ENCODE results near the gene TBL1XR1. TPM values are rescaled to one million over a fixed set of nuclear protein-coding genes. Genes with fewer than 3 reads are reported as not detected.
"Not testable (repeated sequence)": the region's sequence is repeated elsewhere in the genome, so short reads cannot be mapped to it uniquely, and the experiment has no call there.

Gene TBL1XR1
- total and polyA plus RNA-seq, 5 donors: 31.4 to 145 (median 140) TPM

GRCh38 chr3:177182352-177182751, 14.9 kb downstream of the TBL1XR1 start:
- Histone ChIP-seq H3K27me3 (ENCODE audit: control insufficient read depth, insufficient read depth) (no peaks in the 10 kb centered on the region), H3K27ac (ENCODE audit: low read length) (no peak overlapping the region), H3K9me3 (ENCODE audit: control insufficient read depth, low read length) (no peaks in the 10 kb centered on the region), H3K4me1 (ENCODE audit: control insufficient read depth, insufficient read depth, low read length) (peaks cover 15% of the 10 kb centered on the region), H3K4me3 (ENCODE audit: low read length) (no peak overlapping the region)
- intact Hi-C loops (cut with DNase I): no loop called here
- ATAC-seq (no peak), DNase-seq (no peak)
- WGBS: 85% methylated on average over 1 of the region's 1 CpG

DNA sequence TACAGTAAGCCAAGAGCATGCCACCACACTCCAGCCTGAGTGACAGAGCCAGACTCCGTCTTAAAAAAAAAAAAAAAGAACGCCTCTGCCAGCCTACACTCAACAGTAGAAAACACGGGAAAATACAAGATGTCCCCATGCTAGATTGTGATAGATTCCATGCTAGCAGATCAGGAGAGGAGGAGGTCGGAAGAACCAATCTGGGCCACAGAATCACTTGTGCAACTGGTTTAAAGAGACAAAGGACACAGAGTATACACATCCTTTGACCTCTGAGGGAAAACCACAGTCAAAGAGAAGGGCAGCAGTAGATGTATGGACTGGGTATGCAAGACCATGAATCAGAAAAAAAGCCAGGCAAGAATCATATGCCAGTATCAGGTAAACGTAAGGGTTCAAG, 15.9 kb downstream of the TBL1XR1 start:
- H3K27ac ChIP-seq (ENCODE audit: low read length): no peak overlapping the region
- 69% methylated on average over 5 of the region's 5 CpGs for WGBS
- peak in 1 of 2 donors; percentile 37 for ATAC-seq
- intact Hi-C loops (cut with DNase I): no loop called here
- H3K4me1 ChIP-seq (ENCODE audit: control insufficient read depth, insufficient read depth, low read length): peaks cover 15% of the 10 kb centered on the region
- H3K9me3 ChIP-seq (ENCODE audit: control insufficient read depth, low read length): no peaks in the 10 kb centered on the region
- DNase-seq: no peak
- no peak overlapping the region for H3K4me3 ChIP-seq (ENCODE audit: low read length)
- H3K27me3 ChIP-seq (ENCODE audit: control insufficient read depth, insufficient read depth): no peaks in the 10 kb centered on the region

DNA sequence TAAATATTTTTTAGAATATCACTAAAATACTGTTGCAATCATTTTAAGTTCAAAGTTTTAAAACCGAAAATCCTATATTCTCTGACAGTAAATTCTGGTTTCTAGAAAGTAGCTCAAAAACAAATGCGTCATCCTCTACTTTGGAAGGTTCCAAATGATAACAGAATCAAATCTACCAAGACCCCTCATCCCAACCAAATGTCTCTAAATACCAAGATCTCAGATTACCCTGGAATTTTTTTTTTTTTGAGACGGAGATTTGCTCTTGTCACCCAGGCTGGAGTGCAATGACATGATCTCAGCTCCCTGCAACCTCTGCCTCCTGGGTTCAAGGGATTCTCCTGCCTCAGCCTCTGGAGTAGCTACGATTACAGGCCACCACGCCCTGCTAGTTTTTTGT, 16.8 kb downstream of the TBL1XR1 start:
- Histone ChIP-seq H3K27ac (ENCODE audit: low read length) (no peak overlapping the region), H3K9me3 (ENCODE audit: control insufficient read depth, low read length) (no peaks in the 10 kb centered on the region), H3K27me3 (ENCODE audit: control insufficient read depth, insufficient read depth) (no peaks in the 10 kb centered on the region), H3K4me3 (ENCODE audit: low read length) (no peak overlapping the region), H3K4me1 (ENCODE audit: control insufficient read depth, insufficient read depth, low read length) (peaks cover 14% of the 10 kb centered on the region)
- ATAC-seq (no peak), DNase-seq (no peak)
- intact Hi-C loops (cut with DNase I): no loop called here
- 87% methylated on average over 5 of the region's 5 CpGs for WGBS

GRCh38 chr3:177179281-177180067, 17.8 kb downstream of the TBL1XR1 start:
- Histone ChIP-seq H3K4me1 (ENCODE audit: control insufficient read depth, insufficient read depth, low read length) (peaks cover 12% of the 10 kb centered on the region), H3K9me3 (ENCODE audit: control insufficient read depth, low read length) (no peaks in the 10 kb centered on the region), H3K27ac (ENCODE audit: low read length) (no peak overlapping the region), H3K27me3 (ENCODE audit: control insufficient read depth, insufficient read depth) (no peaks in the 10 kb centered on the region), H3K4me3 (ENCODE audit: low read length) (no peak overlapping the region)
- intact Hi-C loops (cut with DNase I): no loop called here
- ATAC-seq: no peak
- DNase-seq: no peak
- 76% methylated on average over 10 of the region's 10 CpGs for WGBS

GRCh38 chr3:177177749-177178221, 19.5 kb downstream of the TBL1XR1 start:
- Histone ChIP-seq H3K27me3 (ENCODE audit: control insufficient read depth, insufficient read depth) (no peaks in the 10 kb centered on the region), H3K4me1 (ENCODE audit: control insufficient read depth, insufficient read depth, low read length) (peaks cover 9% of the 10 kb centered on the region), H3K4me3 (ENCODE audit: low read length) (no peak overlapping the region), H3K9me3 (ENCODE audit: control insufficient read depth, low read length) (no peaks in the 10 kb centered on the region), H3K27ac (ENCODE audit: low read length) (no peak overlapping the region)
- WGBS: 47% methylated on average over 8 of the region's 8 CpGs
- ATAC-seq (peak in 1 of 2 donors; percentile 26), DNase-seq (no peak)
- intact Hi-C loops (cut with DNase I): no loop called here

DNA sequence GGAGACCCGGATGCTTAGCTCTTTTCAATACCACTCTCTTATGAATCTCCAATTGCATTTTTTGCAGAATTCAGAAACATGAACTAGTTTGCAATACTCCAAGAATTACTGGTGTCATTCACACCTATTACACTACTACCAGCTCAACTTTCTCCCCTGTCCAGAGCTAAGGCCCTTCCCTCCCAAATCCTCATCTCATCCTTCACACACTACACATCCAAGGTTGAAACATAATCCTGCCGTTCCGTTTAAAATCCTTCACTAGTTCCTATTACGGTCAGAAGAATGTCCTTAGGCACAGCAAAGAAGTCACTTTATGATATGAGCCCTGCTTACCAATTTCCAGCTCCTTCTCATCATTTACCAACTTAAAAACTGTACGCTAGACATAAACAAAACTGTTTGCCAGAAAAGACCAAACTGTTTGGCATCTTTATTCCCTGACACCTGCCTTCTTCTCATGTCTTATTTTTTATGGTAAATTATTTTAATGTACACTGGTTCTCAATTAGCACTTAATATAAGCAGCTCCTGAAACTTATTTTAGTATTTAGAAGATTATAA, 22.6 kb downstream of the TBL1XR1 start:
- intact Hi-C loops (cut with DNase I): no loop called here
- no peak overlapping the region for H3K4me3 ChIP-seq (ENCODE audit: low read length)
- H3K4me1 ChIP-seq (ENCODE audit: control insufficient read depth, insufficient read depth, low read length): peaks cover 10% of the 10 kb centered on the region
- ATAC-seq: no peak
- H3K27ac ChIP-seq (ENCODE audit: low read length): no peak overlapping the region
- DNase-seq: no peak
- H3K9me3 ChIP-seq (ENCODE audit: control insufficient read depth, low read length): no peaks in the 10 kb centered on the region
- WGBS: 41% methylated on average over 5 of the region's 5 CpGs
- H3K27me3 ChIP-seq (ENCODE audit: control insufficient read depth, insufficient read depth): no peaks in the 10 kb centered on the region

DNA sequence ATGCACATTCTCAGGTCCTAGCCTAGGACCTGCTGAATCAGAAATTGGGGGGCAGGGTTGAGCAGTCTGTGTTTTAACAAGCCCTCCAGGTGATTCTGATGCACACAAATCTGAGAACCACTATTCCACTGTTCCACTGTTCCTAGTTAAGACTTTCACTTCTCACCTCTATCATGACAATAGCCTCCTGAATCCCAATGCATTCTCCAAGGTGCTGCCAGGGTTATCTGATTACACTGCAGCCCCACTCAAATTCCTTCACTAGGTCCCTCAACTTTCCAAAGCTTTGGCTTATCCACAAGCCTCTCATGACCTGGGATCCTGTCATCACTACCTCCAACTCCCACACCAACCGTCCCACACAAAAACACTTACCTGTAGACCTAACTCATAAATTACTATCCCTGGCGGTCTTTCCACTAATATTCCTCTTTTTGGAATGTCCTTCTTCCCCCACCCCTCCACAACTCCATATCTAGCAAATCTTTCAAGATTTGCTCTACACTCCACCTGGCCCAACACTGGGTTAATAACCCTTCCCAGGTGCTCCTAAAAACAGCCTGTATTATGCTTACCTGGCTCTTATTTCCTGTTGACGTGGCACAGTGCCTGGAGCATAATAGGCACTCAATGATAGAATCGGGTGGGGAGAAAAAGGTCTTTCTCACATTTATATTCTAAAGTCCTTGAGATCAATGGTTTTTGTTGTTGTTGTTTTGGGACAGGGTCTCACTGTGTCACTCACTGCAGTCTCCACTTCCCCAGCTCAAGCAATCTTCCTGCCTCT, 27.2 kb downstream of the TBL1XR1 start:
- no peak for DNase-seq
- Histone ChIP-seq H3K4me1 (ENCODE audit: control insufficient read depth, insufficient read depth, low read length) (peaks cover 16% of the 10 kb centered on the region), H3K9me3 (ENCODE audit: control insufficient read depth, low read length) (no peaks in the 10 kb centered on the region), H3K27ac (ENCODE audit: low read length) (no peak overlapping the region), H3K27me3 (ENCODE audit: control insufficient read depth, insufficient read depth) (no peaks in the 10 kb centered on the region), H3K4me3 (ENCODE audit: low read length) (no peak overlapping the region)
- intact Hi-C loops (cut with DNase I): no loop called here
- ATAC-seq: no peak
- WGBS: 90% methylated on average over 4 of the region's 4 CpGs

DNA sequence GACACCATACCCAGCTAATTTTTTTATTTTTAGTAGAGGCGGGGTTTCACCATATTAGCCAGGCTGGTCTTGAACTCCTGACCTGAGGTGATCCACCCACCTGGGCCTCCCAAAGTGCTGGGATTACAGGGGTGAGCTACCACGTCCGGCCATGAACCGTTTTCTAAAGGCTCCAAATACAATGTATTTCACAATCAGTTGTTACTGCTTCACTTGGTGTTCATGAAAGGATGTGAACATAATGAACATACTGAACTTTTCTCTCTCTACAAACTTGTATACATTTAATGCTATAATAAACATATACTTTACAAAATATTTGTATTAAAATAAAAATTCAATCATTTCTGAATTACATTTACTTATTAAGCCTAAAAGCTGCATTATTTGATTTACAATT, 28.9 kb downstream of the TBL1XR1 start:
- H3K4me1 ChIP-seq (ENCODE audit: control insufficient read depth, insufficient read depth, low read length): peaks cover 11% of the 10 kb centered on the region

DNA sequence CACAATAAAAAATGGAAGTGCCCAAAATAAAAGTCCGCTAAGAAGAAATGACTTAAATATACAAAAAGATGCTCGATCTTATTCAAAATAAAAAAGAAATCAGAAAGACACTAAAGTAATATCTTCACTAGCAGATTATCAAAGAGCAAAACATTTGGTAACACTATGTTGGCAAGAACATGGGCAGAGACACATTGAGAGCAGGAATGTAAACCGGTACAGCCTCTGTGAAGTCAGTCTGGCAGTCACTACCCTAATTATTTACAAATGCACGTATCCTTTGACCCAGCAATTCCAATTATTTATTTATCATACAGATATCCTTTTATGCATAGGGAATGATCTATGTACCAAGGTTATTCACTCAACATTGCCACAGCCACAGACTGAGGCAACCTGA, 34.5 kb downstream of the TBL1XR1 start:
- Histone ChIP-seq H3K9me3 (ENCODE audit: control insufficient read depth, low read length) (no peaks in the 10 kb centered on the region), H3K4me3 (ENCODE audit: low read length) (no peak overlapping the region), H3K27ac (ENCODE audit: low read length) (no peak overlapping the region), H3K27me3 (ENCODE audit: control insufficient read depth, insufficient read depth) (no peaks in the 10 kb centered on the region), H3K4me1 (ENCODE audit: control insufficient read depth, insufficient read depth, low read length) (peaks cover 5% of the 10 kb centered on the region)
- intact Hi-C loops (cut with DNase I): no loop called here
- WGBS: 67% methylated on average over 4 of the region's 4 CpGs
- ATAC-seq: no peak
- DNase-seq: no peak

More for the DNA sequence above, 28.9 kb downstream of the TBL1XR1 start:
- Histone ChIP-seq H3K4me3 (ENCODE audit: low read length) (no peak overlapping the region), H3K27ac (ENCODE audit: low read length) (no peak overlapping the region), H3K9me3 (ENCODE audit: control insufficient read depth, low read length) (no peaks in the 10 kb centered on the region), H3K27me3 (ENCODE audit: control insufficient read depth, insufficient read depth) (no peaks in the 10 kb centered on the region)
- intact Hi-C loops (cut with DNase I): no loop called here
- no peak for ATAC-seq
- DNase-seq: no peak
- 92% methylated on average over 4 of the region's 4 CpGs for WGBS

DNA sequence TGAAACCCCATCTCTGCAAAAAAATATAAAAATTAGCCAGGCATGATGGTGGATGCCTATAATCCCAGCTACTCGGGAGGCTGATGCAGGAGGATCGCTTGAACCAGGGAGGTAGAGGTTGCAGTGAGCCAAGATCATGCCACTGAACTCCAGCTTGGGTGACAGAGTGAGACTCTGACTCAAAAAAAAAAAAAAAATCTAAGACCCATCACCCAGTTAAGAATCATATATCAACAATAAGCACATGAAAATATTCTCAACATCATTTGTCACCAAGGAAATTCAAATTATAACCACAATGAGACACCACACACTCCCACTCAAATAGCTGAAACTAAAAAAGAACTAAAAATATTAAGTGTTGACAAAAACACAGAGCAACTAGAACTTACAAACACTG, 35.7 kb downstream of the TBL1XR1 start:
- H3K9me3 ChIP-seq (ENCODE audit: control insufficient read depth, low read length); H3K4me1 ChIP-seq (ENCODE audit: control insufficient read depth, insufficient read depth, low read length); H3K4me3 ChIP-seq (ENCODE audit: low read length); ATAC-seq; intact Hi-C loops (cut with DNase I); H3K27me3 ChIP-seq (ENCODE audit: control insufficient read depth, insufficient read depth); DNase-seq; H3K27ac ChIP-seq (ENCODE audit: low read length): not testable (repeated sequence)
- WGBS: 97% methylated on average over 2 of the region's 2 CpGs

- Histone ChIP-seq H3K9me3 (ENCODE audit: control insufficient read depth, low read length) (no peaks in the 10 kb centered on the region), H3K4me3 (ENCODE audit: low read length) (no peak overlapping the region), H3K27me3 (ENCODE audit: control insufficient read depth, insufficient read depth) (no peaks in the 10 kb centered on the region), H3K4me1 (ENCODE audit: control insufficient read depth, insufficient read depth, low read length) (peaks cover 2% of the 10 kb centered on the region), H3K27ac (ENCODE audit: low read length) (no peak overlapping the region)
- intact Hi-C loops (cut with DNase I): no loop called here
- DNase-seq (no peak), ATAC-seq (no peak)
- 97% methylated on average over 8 of the region's 8 CpGs for WGBS
Measured at GRCh38 chr3:177158461-177158860, 38.8 kb downstream of the TBL1XR1 start.

Data from right cardiac atrium (tissue), 5 donors.